HG03354 (cell line): ENCODE data around the gene ZMYND19.
"Not testable (repeated sequence)": the region's sequence is repeated elsewhere in the genome, so short reads cannot be mapped to it uniquely, and the experiment has no call there.

Experiments
- ATAC-seq: cut with Tn5 transposase; IDR thresholded peaks from one replicate; pipeline ENCODE4 v1.9.1; 2021; ENCODE audit warnings: mild to moderate bottlenecking; ENCODE audit not compliant: unreplicated experiment, poor library complexity, severe bottlenecking

Gene ZMYND19

DNA sequence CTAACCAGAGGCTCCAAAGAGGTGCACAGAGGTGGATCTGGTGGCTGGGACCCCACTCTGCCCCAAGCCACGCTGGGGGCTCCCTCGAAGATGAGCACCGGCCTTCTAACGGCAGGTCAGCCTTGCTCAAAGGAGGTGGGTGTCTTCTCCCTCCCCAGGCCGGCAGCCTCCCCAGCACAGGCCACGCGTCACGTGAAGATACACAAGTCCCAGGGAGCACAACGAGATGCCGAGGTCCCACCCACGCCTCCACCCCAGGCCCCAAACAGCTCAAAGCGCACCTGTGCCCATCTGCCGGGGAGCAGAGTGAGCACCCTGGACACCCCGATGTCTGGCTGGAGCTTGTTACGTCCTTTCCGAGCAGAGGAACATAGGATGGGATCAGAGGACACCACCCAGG, 52.3 kb downstream of the ZMYND19 start:
- no peak for ATAC-seq

DNA sequence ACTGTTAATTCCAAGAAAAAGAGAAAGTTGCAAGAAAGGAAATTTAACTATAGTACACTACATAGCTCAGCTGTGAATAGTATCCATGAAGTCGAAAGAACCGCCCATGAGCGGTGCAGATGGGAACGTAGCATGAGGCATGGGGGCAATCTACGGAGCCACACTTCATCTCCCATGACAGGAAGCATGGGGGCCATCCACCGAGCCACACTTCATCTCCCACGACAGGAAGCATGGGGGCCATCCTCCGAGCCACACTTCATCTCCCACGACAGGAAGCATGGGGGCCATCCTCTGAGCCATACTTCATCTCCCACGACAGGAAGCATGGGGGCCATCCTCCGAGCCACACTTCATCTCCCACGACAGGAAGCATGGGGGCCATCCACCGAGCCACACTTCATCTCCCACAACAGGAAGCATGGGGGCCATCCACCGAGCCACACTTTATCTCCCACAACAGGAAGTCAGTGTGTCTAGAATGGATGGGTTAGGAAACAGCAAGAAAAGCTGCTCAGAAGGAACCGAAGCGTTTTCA, 53.6 kb downstream of the ZMYND19 start:
- not testable (repeated sequence) for ATAC-seq

DNA sequence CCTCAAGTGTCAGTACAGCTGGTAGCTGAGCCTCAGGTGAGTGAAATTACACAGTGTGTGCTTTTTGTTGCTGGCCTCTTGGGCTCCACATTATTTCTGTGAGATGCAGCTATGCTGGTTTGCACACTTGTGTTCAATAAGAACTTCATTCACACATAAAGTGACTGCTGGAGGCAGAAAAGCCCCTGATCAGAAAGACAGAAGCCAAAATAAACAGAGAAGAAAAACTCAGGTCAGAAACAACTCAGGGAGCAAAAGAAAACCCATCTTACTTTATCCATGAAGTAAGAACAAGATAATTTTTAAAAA, 55.2 kb downstream of the ZMYND19 start:
- ATAC-seq, result no peak

GRCh38 chr9:137534256-137535119, 55.8 kb downstream of the ZMYND19 start:
- ATAC-seq, result no peak

- not testable (repeated sequence) for ATAC-seq
These were observed 57.3 kb downstream of the ZMYND19 start for GRCh38 chr9:137532891-137533468.
